K562 (cell line): ENCODE measurements around the gene MARS1. TPM values are rescaled to one million over a fixed set of nuclear protein-coding genes. Genes with fewer than 3 reads are reported as not detected.

ENCODE experiments used
- EHMT2 ChIP-seq: fragments of 450-650 bp; IDR thresholded peaks from 2 replicates; pipeline ENCODE4 v1.6.1; 2018; ENCODE audit warnings: antibody characterized with exemption
- EZH2 ChIP-seq: IDR thresholded peaks from 2 replicates; pipeline ENCODE4 v1.6.1; 2012; ENCODE audit warnings: low read depth, mild to moderate bottlenecking, inconsistent platforms, low read length, borderline replicate concordance
- HDGF ChIP-seq: fragments of 450-650 bp; IDR thresholded peaks from 2 replicates; pipeline ENCODE4 v1.6.1; 2016
- KDM4B ChIP-seq, 2 experiments: fragments of 450-650 bp in 1 of 2; sonication (generic) in 1 of 2; IDR thresholded peaks; 2 replicates each; pipeline ENCODE4 v1.6.1; 2016 to 2017; ENCODE audit warnings: borderline replicate concordance in 2 of 2, antibody characterized with exemption in 1 of 2, low read depth in 1 of 2, mild to moderate bottlenecking in 1 of 2
- PHF20 ChIP-seq: fragments of 450-650 bp; IDR thresholded peaks from 2 replicates; pipeline ENCODE4 v1.6.1; 2018; ENCODE audit not compliant: partially characterized antibody
- PTBP1 ChIP-seq: fragments of 200-400 bp; formaldehyde crosslinking; IDR thresholded peaks from 2 replicates; pipeline ENCODE4 v1.6.1; 2017; ENCODE audit warnings: low read depth, low read length
- PTTG1 ChIP-seq: fragments of 450-650 bp; IDR thresholded peaks from 2 replicates; pipeline ENCODE4 v1.6.1; 2016; ENCODE audit warnings: low read depth, mild to moderate bottlenecking, missing genetic modification characterization, missing compliant biosample characterization
- PYGO2 ChIP-seq: fragments of 450-650 bp; IDR thresholded peaks from 2 replicates; pipeline ENCODE4 v1.6.1; 2016; ENCODE audit warnings: mild to moderate bottlenecking, missing genetic modification characterization, moderate library complexity, missing compliant biosample characterization
- SOX6 ChIP-seq: fragments of 450-650 bp; IDR thresholded peaks from 2 replicates; pipeline ENCODE4 v1.6.1; 2014; ENCODE audit warnings: mild to moderate bottlenecking
- TEAD2 ChIP-seq: fragments of 450-650 bp; IDR thresholded peaks from 2 replicates; pipeline ENCODE4 v1.6.1; 2016; ENCODE audit warnings: missing genetic modification characterization, control low read depth, missing compliant biosample characterization
- ZBTB1 ChIP-seq: sonication (generic); formaldehyde crosslinking; IDR thresholded peaks from 2 replicates; pipeline ENCODE4 v1.8.1; 2023; ENCODE audit warnings: missing genetic modification reagents, low read depth, mild to moderate bottlenecking, borderline replicate concordance
- ZKSCAN3 ChIP-seq: fragments of 250-450 bp; sonication (Bioruptor Pico); IDR thresholded peaks from 2 replicates; pipeline ENCODE4 v1.4.0; 2020
- ZNF121 ChIP-seq: sonication (generic); formaldehyde crosslinking; conservative IDR thresholded peaks from 2 replicates; pipeline ENCODE4 v1.8.0; 2022; ENCODE audit warnings: missing genetic modification reagents
- ZNF124 ChIP-seq: sonication (generic); formaldehyde crosslinking; IDR thresholded peaks from 2 replicates; pipeline ENCODE4 v1.8.1; 2022; ENCODE audit warnings: missing genetic modification reagents
- ZNF165 ChIP-seq: fragments of 250-450 bp; sonication (Bioruptor Pico); IDR thresholded peaks from 2 replicates; pipeline ENCODE4 v1.4.0; 2020; ENCODE audit warnings: borderline replicate concordance
- ZNF282 ChIP-seq: sonication (generic); formaldehyde crosslinking; IDR thresholded peaks from 2 replicates; pipeline ENCODE4 v1.8.1; 2023; ENCODE audit warnings: missing genetic modification reagents
- ZNF507 ChIP-seq: conservative IDR thresholded peaks from 2 replicates; pipeline ENCODE4 v1.6.1; 2017; ENCODE audit warnings: missing genetic modification characterization, missing compliant biosample characterization
- polyA plus RNA-seq, 8 experiments: library from polyadenylated mRNA; depleted of rRNA in 4 of 8; stranded (reverse) in 5 of 8; unstranded in 3 of 8; fragments of >200 nt; fragmentation: Nextera tagmentation in 2 of 8; fragmentation: Illumina TruSeq in 1 of 8; extraction: Ambion mirVana in 2 of 8; extraction: Trizol in 1 of 8; gene quantifications; 2 replicates each; pipeline versions ENCODE4 v1.2.1 to v1.2.3, GENCODE V29; 2011 to 2014; ENCODE audit warnings: inconsistent platforms in 1 of 8, missing spikeins in 1 of 8
- total RNA-seq, 7 experiments: library from RNA; depleted of rRNA in 6 of 7; stranded (reverse); fragments of >200 nt in 6 of 7; fragmentation: Illumina TruSeq in 2 of 7; extraction: Trizol in 2 of 7; gene quantifications; 2 replicates each; pipeline versions ENCODE4 v1.2.1 to v1.2.3, GENCODE V29; 2011 to 2021; ENCODE audit warnings: low replicate concordance in 1 of 7
- TF ChIP-seq, protein P1 (sequence below): fragments of 450-650 bp; IDR thresholded peaks from 2 replicates; pipeline ENCODE4 v1.7.0; 2016; ENCODE audit warnings: borderline replicate concordance
- TF ChIP-seq, protein P2 (sequence below): fragments of 250-450 bp; sonication (Bioruptor Pico); IDR thresholded peaks from 2 replicates; pipeline ENCODE4 v1.4.0; 2020; ENCODE audit warnings: mild to moderate bottlenecking
- TF ChIP-seq, protein P3 (sequence below): fragments of 250-450 bp; sonication (Bioruptor Pico); IDR thresholded peaks from 2 replicates; pipeline ENCODE4 v1.8.0; 2021; ENCODE audit warnings: moderate library complexity, mild to moderate bottlenecking, inconsistent platforms
- TF ChIP-seq, protein P4 (sequence below): fragments of 450-650 bp; IDR thresholded peaks from 2 replicates; pipeline ENCODE4 v1.6.1; 2014; ENCODE audit warnings: low read depth, mild to moderate bottlenecking, moderate library complexity, borderline replicate concordance
- TF ChIP-seq, protein P5 (sequence below): sonication (generic); formaldehyde crosslinking; IDR thresholded peaks from 2 replicates; pipeline ENCODE4 v1.8.1; 2022; ENCODE audit warnings: missing genetic modification reagents

MARS1 gene
- total and polyA plus RNA-seq, 9 of the 15 experiments (the other 6 are each of a cell fraction or from before 2014, with no cell fraction given) = 117 to 382 (median 220) TPM

DNA sequence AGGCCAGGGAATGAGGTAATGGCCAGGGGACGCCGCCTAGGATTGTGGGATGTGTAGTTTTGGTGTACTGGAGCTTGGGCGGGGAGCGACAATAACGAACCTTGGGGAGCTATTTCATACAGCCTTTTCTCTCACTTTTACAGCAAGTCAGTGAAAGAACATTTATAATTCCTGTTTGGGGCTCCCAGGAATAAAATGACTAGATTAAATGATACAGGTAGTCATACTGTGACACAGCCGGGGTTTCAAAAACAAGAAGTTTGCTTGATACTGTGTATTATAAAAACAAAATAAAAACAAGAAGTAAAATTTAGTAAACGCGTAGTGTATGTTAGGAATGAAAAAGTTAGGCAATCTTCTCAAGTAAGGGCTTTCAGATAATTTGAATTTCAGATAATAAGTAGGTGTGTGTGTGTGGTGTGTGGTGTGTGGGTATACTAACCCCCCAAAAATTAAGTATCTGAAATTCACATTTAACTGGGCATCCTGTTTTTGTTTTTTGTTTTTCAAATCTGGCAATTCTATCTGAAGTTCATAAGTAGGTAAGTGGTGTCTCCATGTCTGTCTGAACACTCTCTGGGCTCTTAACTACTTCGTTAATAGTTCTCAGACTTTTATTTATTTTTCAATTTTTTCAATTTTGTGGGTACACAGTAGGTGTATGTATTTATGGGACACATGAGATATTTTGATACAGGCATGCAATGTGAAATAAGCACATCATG lies 59.6 kb downstream of the MARS1 start (continued):
- TF ChIP-seq EHMT2 (no peak), ZNF282 (CRISPR knock-in tag) (no peak), ZNF121 (CRISPR knock-in tag) (no peak), ZKSCAN3 (no peak), ZBTB1 (CRISPR knock-in tag) (no peak), ZNF124 (CRISPR knock-in tag) (no peak), EZH2 (no peak), PTBP1 (no peak), ZNF507 (tag) (no peak), PTTG1 (tag) (no peak), TEAD2 (no peak), ZNF165 (no peak), KDM4B (IDR thresholded peaks at IDR 0.05; ENCODE audit: borderline replicate concordance in 2 of 2, low read depth in 1 of 2) (no peak), PHF20 (no peak), HDGF (no peak), SOX6 (no peak), PYGO2 (no peak)
- TF ChIP-seq, protein P1, sequence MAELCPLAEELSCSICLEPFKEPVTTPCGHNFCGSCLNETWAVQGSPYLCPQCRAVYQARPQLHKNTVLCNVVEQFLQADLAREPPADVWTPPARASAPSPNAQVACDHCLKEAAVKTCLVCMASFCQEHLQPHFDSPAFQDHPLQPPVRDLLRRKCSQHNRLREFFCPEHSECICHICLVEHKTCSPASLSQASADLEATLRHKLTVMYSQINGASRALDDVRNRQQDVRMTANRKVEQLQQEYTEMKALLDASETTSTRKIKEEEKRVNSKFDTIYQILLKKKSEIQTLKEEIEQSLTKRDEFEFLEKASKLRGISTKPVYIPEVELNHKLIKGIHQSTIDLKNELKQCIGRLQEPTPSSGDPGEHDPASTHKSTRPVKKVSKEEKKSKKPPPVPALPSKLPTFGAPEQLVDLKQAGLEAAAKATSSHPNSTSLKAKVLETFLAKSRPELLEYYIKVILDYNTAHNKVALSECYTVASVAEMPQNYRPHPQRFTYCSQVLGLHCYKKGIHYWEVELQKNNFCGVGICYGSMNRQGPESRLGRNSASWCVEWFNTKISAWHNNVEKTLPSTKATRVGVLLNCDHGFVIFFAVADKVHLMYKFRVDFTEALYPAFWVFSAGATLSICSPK = peak; percentile 84; the same call in 1 of the 2 replicates
- TF ChIP-seq, protein P2, sequence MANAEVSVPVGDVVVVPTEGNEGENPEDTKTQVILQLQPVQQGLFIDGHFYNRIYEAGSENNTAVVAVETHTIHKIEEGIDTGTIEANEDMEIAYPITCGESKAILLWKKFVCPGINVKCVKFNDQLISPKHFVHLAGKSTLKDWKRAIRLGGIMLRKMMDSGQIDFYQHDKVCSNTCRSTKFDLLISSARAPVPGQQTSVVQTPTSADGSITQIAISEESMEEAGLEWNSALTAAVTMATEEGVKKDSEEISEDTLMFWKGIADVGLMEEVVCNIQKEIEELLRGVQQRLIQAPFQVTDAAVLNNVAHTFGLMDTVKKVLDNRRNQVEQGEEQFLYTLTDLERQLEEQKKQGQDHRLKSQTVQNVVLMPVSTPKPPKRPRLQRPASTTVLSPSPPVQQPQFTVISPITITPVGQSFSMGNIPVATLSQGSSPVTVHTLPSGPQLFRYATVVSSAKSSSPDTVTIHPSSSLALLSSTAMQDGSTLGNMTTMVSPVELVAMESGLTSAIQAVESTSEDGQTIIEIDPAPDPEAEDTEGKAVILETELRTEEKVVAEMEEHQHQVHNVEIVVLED (CRISPR knock-in tag) = no peak
- TF ChIP-seq, protein P3, sequence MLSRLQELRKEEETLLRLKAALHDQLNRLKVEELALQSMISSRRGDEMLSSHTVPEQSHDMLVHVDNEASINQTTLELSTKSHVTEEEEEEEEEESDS = no peak
- TF ChIP-seq, protein P4, sequence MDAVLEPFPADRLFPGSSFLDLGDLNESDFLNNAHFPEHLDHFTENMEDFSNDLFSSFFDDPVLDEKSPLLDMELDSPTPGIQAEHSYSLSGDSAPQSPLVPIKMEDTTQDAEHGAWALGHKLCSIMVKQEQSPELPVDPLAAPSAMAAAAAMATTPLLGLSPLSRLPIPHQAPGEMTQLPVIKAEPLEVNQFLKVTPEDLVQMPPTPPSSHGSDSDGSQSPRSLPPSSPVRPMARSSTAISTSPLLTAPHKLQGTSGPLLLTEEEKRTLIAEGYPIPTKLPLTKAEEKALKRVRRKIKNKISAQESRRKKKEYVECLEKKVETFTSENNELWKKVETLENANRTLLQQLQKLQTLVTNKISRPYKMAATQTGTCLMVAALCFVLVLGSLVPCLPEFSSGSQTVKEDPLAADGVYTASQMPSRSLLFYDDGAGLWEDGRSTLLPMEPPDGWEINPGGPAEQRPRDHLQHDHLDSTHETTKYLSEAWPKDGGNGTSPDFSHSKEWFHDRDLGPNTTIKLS = 0 out of 2 replicates have a peak, but pooled peaks have one; percentile 19
- TF ChIP-seq, protein P5, sequence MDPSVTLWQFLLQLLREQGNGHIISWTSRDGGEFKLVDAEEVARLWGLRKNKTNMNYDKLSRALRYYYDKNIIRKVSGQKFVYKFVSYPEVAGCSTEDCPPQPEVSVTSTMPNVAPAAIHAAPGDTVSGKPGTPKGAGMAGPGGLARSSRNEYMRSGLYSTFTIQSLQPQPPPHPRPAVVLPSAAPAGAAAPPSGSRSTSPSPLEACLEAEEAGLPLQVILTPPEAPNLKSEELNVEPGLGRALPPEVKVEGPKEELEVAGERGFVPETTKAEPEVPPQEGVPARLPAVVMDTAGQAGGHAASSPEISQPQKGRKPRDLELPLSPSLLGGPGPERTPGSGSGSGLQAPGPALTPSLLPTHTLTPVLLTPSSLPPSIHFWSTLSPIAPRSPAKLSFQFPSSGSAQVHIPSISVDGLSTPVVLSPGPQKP (CRISPR knock-in tag) = no peak
